NCI-H1417 treated with DMSO at 0.1 percent for 48 hours (cell line): Measurements from ENCODE around the gene COPS6.

Source experiments
- DNase-seq: peaks from one replicate; lab custom pipeline; 2025; lab: John Stamatoyannopoulos, UW

The COPS6 gene

DNA sequence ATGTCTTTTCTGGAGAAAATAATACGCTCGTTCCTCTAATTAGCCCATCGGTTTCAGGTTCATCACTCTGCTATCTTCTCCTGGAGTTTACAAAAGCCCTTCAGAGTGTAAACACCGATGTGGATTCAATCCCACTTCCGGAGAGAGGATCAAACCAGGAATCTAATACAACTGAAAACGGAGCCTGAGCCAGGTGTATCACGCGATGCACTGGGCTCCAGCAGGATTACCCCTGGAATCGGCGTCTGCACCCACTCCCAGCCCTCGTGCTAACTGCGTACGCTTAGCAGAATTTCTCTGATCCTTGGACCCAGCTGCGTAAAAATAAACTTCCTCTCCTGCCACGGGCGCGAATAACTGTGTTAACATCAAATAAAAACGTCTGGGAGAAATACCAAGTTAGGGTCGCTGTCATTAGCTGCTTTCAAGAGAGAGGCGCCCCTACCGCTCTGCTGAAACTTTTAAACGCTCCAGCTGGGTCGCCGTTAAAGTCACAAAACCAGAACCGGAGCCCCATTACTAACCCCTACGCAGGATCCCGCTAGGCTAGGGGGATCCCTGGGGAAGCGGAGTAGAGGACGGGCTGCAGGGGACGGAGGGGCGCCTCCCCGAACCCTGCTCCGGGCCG is 7.7 kb upstream of the COPS6 start:
- DNase-seq: no peak

DNA sequence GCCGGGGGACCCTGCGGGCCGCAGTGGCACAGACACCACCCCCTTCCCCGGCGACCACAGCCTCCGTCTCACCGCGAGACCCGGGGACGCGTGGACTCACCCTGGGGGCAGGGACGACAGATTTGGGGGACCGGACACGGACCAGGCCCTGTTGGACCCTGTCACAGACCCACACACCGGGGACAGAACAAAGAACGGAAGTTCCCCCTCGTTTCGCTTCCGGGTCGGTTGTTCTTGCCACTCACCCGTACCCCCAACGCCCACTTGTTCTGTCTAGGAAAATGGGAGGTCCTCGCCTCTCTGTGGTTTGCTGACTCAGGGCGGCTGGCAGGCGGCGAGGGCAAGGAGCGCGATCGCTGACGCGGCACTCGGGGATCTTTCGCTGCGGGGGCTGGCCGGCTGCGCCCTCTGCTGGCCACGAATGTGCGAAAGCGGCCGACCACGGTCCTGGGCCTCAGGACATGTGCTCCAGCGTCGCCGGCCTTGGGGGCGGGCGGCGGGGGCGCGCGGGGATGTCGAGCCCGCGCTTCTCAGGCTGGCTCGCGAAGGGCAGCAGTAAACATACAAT is 7.2 kb upstream of the COPS6 start, which contains the start of gene ZNF3:
Gene ZNF3, minus strand, starts transcription at position 189 of the 568 bp plus-strand sequence. CDS start 4,366 bp downstream, outside the sequence.
- peak; percentile 89 for DNase-seq

DNA sequence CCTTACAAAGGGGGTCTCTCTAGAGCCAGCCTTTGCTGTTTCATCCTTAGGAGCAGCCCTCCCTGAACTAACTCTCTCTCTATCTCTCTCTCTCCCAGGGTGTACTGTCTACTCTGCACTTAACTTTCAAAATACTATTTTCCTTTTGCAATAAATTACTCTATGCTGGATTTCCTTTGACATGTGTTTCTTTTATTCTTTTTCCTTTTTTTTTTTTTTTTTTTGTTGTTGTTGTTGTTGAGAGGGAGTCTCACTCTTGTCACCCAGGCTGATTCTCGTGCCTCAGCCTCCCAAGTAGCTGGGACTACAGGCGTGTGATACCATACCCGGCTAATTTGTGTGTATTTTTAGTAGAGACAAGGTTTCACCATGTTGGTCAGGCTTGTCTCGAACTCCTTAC is 5.8 kb upstream of the COPS6 start:
- no peak for DNase-seq

DNA sequence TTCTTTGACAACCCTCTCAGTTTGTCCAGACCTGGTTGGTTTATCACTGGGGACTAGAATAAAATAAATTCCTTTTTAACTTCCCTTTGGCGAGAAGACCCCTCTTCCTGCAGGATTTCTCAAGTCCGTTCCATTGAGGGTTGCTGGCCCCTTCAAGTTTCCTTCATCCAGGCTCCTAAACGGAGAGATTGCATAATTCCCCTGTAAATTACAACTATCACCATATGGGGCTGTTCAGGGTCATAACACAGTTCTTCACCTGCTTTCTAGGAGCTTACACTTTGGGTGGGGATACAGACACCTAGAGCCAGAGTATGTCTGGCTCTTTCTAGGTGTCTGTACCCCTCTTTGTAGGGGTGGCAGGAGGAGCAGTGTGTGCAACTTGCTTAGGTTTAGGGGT is 3.3 kb upstream of the COPS6 start:
- DNase-seq: no peak

DNA sequence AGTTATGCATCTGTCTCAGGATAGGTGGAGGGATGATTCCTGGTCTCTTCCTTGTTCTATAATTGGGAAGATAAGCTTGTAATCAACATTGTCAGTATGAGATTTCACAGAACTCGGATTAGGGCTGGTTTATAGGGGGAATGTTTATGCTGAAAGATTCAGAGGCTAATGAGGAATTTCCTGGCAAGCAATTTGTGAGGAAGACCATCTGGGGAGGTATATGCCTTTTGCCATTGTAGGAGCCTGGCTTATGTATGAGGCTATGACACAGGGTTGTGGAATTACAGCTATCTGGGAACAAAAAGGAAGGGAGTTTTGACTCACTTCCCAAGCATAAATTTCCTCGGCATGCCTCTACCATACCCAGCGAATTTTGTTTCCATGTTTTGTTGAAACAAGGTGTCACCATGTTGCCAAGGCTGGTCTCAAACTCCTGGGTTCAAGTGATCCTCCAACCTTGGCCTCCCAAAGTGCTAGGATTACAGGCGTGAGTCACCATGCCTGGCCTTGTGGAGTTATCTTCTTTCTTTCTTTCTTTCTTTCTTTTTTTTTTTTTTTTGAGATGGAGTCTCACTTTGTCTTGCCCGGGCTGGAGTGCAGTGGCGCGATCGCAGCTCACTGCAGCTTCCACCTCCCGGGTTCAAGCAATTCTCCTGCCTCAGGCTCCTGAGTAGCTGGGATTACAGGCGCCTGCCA is 1.6 kb upstream of the COPS6 start:
- DNase-seq: no peak

DNA sequence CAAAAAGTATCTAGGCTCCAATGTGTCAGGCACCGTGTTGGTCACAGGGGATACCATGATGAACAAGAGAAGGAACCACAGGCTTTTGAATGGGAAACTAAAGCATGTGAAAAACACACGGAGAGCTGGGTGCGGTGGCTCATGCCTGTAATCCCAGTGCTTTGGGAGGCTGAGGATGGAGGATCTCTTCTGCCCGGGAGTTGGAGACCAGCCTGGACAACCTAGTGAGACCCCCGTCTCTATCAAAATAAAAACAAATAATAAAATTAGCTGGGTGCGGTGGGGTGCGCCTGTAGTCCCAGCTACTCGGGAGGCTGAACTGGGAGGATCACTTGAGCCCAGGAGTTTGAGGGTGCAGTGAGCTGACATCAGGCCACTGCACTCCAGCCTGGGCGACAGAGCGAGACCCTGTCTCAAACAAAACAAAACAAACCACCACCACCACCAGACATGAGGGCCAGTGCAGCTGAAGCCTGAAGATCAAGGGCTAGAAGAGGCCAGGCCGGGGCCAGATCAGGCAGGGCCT is 611 bp upstream of the COPS6 start:
- DNase-seq: no peak

DNA sequence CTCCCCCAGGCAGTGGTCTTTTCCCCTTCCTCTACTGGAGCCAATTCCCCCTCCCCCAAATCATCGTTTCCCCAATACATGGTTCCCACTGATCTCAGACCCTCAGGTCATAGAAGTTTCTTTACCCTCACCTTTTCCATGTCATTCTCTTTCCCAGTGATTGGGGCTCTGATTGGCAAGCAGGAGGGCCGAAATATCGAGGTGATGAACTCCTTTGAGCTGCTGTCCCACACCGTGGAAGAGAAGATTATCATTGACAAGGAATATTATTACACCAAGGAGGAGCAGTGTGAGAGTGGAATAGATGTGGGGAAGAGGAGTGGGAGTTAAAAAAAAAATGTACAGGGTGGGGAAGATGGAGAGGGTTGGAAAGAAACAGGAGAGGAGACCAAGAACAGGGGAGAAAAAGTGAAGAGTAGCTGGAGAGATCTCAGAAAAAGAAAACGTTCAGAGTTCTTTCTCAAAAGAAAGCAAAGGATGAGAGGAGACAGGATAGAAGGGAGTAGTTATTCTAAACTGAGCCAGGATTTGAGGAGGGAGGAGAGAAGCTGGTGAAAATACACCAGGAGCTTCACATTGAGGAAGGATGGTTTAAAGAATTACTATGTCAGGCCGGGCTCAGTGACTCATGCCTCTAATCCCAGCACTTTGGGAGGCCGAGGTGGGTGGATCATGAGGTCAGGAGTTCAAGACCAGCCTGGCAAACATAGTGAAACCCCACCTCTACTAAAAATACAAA is 858 bp downstream of the COPS6 start:
- DNase-seq: no peak

DNA sequence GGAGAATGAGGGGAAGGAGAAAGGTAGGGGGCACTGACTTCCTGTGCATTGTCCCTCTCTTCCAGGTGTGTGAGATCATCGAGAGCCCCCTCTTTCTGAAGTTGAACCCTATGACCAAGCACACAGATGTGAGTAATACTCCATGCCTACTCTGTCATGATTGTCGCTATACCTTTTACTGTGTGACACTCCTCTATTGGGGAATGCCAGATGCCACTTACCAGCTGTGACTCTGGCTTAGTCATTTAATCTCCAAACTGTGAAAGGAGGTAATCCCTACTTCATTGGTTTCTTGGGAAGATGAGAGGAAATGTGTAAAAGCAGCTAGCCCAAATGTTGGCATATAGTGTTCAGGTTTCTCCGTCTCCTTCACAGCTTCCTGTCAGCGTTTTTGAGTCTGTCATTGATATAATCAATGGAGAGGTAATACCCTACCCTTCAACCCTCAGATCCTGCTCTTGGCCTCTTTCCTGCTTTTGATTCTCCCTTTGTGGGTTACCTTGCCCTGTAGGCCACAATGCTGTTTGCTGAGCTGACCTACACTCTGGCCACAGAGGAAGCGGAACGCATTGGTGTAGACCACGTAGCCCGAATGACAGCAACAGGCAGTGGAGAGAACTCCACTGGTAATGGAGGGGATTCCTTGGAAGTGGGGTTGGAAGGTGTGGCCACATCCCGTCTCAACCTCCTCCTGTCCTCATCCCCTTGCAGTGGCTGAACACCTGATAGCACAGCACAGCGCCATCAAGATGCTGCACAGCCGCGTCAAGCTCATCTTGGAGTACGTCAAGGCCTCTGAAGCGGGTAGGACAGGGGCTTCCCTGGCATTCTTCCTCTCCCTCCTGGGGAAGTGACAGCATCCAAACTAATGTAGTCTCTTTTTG is 2.0 kb downstream of the COPS6 start:
- DNase-seq: no peak

DNA sequence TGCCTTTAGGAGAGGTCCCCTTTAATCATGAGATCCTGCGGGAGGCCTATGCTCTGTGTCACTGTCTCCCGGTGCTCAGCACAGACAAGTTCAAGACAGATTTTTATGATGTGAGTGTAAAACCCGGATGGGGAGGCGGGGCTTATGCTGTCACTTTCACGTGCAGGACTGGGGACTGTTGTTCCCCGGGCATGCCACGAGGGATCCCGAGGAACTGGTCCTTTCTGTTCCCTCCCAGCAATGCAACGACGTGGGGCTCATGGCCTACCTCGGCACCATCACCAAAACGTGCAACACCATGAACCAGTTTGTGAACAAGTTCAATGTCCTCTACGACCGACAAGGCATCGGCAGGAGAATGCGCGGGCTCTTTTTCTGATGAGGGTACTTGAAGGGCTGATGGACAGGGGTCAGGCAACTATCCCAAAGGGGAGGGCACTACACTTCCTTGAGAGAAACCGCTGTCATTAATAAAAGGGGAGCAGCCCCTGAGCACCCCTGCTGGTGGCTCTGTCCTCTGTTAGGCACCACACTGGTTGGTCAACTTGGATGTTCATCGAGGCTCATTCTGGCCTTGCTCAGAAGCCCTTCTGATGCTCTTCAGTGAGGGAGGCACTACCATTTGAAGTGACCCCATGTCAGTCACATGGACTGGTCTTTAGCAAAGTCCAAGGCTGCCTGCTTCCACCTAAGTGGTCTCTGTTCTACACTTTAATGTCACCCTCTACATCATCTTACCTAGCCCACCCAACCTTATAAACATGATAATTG is 2.8 kb downstream of the COPS6 start:
- no peak for DNase-seq

DNA sequence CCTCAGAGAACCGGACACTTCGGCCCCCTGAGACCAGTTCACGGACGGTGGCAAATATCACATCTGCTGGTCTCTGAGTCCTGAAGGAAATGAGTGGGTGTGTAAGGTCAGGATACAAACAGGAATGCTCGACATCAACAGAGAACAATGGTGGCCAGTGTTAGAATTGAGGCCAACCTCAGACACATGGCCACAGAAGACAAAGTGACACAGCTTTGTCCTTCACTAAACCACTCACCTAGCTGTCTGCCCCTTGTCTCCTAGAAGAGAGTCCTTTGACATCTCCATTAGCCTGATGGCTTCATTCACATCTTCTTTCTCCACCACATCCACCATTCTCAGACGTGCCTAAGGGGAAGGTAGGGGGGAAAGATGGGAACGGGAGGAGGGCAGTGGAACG is 4.3 kb downstream of the COPS6 start:
- no peak for DNase-seq

DNA sequence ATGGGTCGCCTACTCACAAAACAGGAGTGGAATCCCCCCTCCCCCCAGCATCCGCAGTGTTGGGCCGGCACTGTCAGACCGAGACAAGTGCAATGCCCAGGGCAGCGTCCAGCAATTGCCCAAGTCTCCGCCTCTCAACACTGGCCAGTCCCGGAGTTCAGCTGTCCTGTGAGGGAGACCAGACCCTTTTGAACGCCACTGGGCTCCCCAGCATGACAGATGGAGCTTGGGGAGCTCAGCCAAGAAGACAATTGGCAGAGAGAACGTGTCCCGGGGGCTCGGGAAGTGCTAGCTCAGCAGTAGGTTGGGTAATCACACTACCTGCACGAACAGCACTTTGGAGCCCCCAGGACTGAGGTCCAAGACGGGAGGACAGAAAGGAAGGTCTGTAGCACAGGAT is 4.7 kb downstream of the COPS6 start:
- DNase-seq: no peak

DNA sequence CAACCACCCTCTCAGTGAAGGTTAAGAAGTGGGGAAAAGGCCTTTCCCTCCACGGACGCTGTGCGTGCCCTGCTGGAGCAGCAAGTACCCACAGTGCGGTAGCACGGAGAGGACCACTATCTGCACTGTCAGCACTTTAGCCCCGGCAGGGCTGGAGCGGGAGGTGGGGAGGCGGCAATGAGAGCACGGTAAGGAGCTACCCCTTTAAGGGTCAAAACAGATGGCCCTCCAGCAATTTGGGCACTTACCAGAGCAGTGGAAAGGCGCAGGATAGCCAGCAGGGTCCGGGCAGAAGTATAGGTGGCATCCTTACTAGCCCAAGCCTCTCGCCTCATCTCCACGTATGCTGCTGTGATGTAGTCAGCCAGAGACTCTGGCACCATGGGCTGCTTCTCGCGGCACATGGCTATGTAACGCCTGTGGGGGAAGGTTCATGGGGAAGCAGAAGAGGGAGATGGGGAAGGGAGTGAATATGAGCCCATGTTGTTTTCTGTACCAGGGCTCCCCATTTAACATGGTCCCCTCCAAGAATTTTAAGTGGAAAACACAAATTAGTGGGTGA is 5.2 kb downstream of the COPS6 start:
- no peak for DNase-seq

DNA sequence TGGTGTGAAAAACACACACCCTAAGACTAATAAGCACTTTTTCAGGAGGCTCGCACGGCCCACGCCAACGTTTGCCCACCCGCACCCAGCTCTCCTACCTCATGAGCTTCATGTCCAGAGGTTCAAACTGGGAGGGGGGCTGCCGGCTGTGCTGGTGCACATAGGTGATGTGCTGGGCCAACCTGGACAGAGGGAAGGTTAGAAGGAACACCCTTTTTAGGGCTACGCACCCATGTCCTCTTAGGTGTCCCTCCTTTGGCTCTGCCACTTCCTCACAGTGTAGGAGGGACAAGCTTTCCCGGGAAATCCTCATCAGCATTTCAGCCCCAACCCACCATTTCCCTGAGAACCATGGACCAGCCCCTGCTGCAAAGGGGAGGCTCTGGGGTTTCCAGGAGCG is 6.5 kb downstream of the COPS6 start:
- DNase-seq: no peak

DNA sequence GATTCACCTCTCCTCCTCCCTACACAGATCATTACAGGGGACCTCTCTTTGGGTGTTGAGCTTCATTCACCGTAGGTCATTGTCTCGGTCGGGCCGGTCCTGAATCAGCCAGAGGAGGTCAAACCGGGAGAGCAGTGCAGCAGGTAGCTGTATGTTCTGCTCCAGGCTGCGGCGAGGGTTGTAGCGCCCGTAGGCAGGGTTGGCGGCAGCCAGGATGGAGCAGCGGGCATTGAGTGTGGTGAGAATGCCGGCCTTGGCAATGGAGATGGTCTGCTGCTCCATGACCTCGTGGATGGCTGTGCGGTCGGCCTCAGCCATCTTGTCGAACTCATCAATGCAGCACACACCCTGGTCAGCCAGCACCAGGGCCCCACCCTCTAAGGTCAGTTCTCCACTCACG is 6.9 kb downstream of the COPS6 start:
- DNase-seq: no peak

DNA sequence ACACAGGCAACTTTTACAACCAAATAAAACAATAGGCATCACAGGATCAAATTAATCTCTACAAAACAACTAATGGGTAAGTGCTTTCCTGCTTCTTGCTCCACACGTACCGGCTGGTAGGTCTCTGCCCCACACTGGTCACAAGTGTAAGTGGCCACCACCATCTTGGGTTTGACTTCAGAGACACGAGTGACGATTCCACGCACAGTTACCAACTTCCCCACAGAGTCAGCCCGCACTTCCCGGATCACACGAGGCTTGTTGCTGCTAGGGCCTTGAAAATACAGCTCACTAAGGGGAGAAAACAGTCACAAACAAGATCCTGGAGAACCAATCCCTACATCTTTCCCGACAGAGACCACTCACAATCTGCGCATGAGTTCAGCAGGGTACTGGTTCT is 10.1 kb downstream of the COPS6 start:
- no peak for DNase-seq

DNA sequence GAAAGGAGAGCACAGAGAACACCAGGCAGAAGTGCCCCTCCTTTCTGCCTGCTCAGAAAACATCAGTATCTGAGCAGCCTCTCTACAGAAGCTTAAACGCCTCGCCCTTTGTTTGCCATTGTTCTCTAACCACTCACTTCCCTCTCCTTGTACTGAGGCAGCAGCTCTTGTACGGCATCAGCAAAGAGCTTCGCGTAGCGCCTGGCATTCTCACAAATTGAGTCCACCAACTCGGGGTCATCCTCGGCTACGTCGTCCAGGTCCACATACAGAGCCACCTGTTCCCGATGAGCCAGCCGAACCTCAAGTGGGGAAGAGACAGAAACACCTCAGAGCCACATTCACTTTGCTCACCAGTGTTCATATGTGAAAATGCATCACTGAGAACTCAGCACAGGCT is 10.7 kb downstream of the COPS6 start:
- DNase-seq: no peak

DNA sequence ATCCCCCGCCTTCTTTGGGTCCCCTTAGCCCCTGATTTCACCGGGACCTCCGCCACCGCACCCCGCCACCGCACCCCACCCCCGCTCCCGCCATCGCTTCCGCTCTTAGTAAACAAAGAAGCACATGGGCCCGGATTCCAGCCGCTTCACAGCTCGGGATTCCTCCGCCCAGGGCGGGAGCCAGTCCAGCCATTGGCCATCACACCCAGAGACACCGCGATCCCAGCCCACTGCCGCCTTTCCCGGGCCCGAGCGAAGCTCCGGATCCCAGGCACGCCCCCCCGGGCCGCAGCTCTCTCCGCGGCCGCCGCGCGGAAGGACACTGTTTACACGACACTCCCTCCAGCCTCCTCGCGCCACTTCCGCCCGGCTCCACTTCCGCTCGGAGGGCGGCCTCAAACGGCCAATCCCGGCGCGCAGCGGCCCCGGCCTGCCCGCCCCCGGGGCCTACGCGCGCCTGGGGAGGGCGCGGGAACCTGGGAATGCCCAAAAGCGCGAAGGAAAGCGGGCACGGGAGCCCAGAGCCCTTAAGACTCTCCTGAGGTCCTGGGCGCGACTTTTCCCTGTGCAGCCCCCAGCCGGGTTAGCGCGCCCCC is 11.7 kb downstream of the COPS6 start:
- peak; percentile 81 for DNase-seq

DNA sequence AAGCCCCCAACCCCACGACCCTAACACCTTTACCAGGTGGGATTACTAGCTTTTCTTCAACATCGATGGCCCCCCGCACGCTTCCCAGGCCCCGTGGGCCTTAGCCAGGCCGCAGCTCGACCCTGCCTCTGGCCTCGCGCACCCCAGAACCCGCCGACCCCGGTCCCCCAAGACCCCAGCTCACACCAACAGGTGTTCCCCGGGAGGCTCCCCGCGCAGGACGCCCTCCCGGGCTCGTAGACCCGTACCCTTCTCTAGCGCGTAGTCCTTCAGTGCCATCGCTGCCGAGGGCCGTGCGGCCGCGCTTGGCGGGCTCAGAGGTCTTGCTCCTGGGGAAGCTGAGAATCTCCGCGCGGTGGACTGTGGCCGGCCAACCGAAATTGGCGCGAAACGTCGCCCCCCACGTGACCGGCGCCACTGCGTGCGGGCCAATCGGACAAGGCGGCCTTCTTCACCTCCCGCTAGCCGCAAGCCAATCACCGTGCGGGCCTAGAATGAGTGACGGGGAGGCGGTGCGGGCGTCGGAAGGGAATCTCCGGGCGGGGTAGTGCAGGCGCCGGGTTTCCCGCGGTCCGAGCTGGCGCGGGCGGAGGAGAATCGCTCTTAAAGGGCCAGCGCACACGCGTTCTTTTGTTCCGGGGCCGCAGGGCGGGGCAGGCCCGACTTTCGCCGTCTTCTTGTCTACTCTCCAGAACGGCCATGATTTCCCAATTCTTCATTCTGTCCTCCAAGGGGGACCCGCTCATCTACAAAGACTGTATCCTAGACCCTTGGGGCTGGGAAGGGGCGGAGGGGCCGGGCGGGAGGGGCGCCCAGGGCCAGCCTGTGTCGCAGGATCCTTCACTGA is 12.5 kb downstream of the COPS6 start, which contains the start of the genes AP4M1 and MCM7:
Gene AP4M1, plus strand, starts transcription at position 628 of the 847 bp plus-strand sequence. Its CDS starts 72 bp downstream, at position 700.
Gene MCM7, minus strand, starts transcription at position 382 of the 847 bp plus-strand sequence. Its CDS starts 103 bp downstream, at position 279.
- DNase-seq: peak; percentile 97
